ENCODE results near the gene LRFN5. TPM values are rescaled to one million over a fixed set of nuclear protein-coding genes. Genes with fewer than 3 reads are reported as not detected.
"Not testable (repeated sequence)": the region's sequence is repeated elsewhere in the genome, so short reads cannot be mapped to it uniquely, and the experiment has no call there.

Gene LRFN5
- total RNA-seq (2021; ENCODE audit: unreplicated experiment) (9.8 TPM), Bru-seq, nascent RNA (percentile 67 among the genes with signal in this experiment), BruChase-seq, experiment 1, labeled RNA remaining after a 2-hour chase (percentile 73 among the genes with signal in this experiment), BruChase-seq, experiment 2, labeled RNA remaining after a 6-hour chase (percentile 59 among the genes with signal in this experiment)
- 10.2 TPM for polyA plus RNA-seq (2012; ENCODE audit: insufficient read length)
- long read RNA-seq, partial matches to known transcripts = 5 of 14 reads
- long read RNA-seq, other reads (novel, unspliced or antisense) = 5 of 14 reads

DNA sequence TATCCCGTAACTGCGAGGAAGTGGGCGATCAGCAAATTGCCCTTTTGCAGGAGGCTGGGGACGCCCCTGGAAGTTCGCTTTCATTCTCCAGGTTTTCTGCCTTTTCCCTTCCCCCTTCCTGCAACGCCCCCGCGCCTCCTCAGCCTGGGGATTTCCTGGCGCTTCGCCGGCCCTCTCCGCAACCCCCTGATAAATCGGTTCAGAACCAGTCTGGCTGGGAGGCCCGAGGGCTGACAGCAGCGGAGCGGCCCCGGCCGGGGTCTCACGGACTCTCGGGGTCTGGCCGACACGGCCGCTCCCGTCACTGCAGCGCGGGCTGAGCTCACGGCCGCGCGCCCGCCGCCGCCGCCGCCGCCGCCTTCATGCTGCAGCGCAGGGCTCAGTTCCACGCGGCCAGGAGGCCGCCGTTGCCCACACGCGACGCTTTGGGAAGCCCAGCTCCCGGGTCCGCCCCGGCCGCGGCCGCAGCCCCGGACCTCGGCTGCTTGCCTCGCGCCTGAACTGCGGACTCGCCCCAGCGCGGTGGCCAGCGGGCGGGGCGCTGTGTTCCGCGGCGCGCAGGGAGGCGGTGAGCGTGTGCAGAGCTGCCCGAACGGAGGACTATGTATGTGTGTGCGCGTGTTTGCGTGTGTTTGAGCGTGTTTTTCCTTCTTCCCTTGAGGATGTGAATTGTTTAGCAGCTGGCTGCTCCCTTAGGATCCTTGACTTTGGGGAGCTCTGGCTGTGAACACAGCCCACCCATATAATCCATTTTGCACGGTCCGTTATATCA is at the start of gene LRFN5:
TSS of gene LRFN5 (plus strand) at position 345 of the 772 bp plus-strand sequence.
- Histone ChIP-seq H3K4me3 (ENCODE audit: low read depth in 2 of 2, low read length in 2 of 2) (peak within 1 kb of the TSS; percentile 62 to 84), H3K9me3 (ENCODE audit: control insufficient read depth, insufficient read depth, low read depth, low read length) (no peaks in the 10 kb centered on the region), H3K36me3 (ENCODE audit: control insufficient read depth, insufficient read depth, low read length) (no peaks in the 10 kb centered on the region), H3K27me3 (ENCODE audit: control insufficient read depth, insufficient read depth, low read length) (no peaks in the 10 kb centered on the region), H3K4me1 (ENCODE audit: control insufficient read depth, insufficient read depth, low read length) (peaks cover 9% of the 10 kb centered on the region), H3K27ac (ENCODE audit: low read length) (peak within 1 kb of the TSS; percentile 95)
- intact Hi-C loops (cut with micrococcal nuclease; ENCODE audit: unreplicated experiment) (loop anchor here (10.0 kb wide), 3 partner anchors 178 to 588 kb away; no protein-coding TSS in a partner anchor), in situ Hi-C loops (cut with HindIII; ENCODE audit: low pct_unique_long_range_greater_than_20kb, low sequenced_read_pairs) (no loop called here)
- DNase-seq (ENCODE audit: low read depth, low spot score) (no peak), ATAC-seq (peak; percentile 67)
- 0 out of 2 replicates have a peak, but pooled peaks have one; percentile 39 for TF ChIP-seq SIN3A (IDR thresholded peaks at IDR 0.05; ENCODE audit: borderline replicate concordance, insufficient read depth, low read depth, low read length)
- TF ChIP-seq, protein P1, sequence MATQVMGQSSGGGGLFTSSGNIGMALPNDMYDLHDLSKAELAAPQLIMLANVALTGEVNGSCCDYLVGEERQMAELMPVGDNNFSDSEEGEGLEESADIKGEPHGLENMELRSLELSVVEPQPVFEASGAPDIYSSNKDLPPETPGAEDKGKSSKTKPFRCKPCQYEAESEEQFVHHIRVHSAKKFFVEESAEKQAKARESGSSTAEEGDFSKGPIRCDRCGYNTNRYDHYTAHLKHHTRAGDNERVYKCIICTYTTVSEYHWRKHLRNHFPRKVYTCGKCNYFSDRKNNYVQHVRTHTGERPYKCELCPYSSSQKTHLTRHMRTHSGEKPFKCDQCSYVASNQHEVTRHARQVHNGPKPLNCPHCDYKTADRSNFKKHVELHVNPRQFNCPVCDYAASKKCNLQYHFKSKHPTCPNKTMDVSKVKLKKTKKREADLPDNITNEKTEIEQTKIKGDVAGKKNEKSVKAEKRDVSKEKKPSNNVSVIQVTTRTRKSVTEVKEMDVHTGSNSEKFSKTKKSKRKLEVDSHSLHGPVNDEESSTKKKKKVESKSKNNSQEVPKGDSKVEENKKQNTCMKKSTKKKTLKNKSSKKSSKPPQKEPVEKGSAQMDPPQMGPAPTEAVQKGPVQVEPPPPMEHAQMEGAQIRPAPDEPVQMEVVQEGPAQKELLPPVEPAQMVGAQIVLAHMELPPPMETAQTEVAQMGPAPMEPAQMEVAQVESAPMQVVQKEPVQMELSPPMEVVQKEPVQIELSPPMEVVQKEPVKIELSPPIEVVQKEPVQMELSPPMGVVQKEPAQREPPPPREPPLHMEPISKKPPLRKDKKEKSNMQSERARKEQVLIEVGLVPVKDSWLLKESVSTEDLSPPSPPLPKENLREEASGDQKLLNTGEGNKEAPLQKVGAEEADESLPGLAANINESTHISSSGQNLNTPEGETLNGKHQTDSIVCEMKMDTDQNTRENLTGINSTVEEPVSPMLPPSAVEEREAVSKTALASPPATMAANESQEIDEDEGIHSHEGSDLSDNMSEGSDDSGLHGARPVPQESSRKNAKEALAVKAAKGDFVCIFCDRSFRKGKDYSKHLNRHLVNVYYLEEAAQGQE (IDR thresholded peaks at IDR 0.05; ENCODE audit: insufficient read depth in 1 of 2, low read depth in 2 of 2, low read length in 1 of 2) = no peak
- CTCF ChIA-PET = no interaction called here
- POLR2A ChIA-PET = no interaction called here
- BruUV-seq (replicated peaks) = no TSS peak

DNA sequence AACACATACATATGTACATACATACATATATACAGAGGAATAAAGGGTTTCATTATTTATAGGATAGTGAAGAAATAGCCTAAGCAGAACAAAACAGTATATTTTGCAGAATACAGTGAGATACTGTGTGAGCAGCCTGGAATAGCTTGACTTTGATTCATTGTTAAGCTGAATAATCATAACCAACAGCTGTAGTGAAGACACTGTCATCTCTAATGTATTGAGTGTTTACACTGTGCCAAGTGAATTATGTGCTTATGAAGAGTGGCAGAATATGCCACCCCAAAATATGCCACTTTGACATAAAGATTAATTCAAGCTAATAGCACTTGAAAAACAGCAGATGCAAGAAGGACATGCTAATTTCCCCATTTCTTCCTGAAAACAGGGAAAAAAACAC is 48.2 kb upstream of the LRFN5 start:
- BruUV-seq (replicated peaks) = no TSS peak
- Histone ChIP-seq H3K4me3 (ENCODE audit: low read depth in 2 of 2, low read length in 2 of 2) (no peak overlapping the region), H3K27me3 (ENCODE audit: control insufficient read depth, insufficient read depth, low read length) (no peaks in the 10 kb centered on the region), H3K9me3 (ENCODE audit: control insufficient read depth, insufficient read depth, low read depth, low read length) (no peaks in the 10 kb centered on the region), H3K36me3 (ENCODE audit: control insufficient read depth, insufficient read depth, low read length) (no peaks in the 10 kb centered on the region), H3K4me1 (ENCODE audit: control insufficient read depth, insufficient read depth, low read length) (no peaks in the 10 kb centered on the region), H3K27ac (ENCODE audit: low read length) (no peak overlapping the region)
- POLR2A ChIA-PET = no interaction called here
- in situ Hi-C loops (cut with HindIII; ENCODE audit: low pct_unique_long_range_greater_than_20kb, low sequenced_read_pairs) (no loop called here), intact Hi-C loops (cut with micrococcal nuclease; ENCODE audit: unreplicated experiment) (no loop called here)
- CTCF ChIA-PET = no interaction called here
- TF ChIP-seq, protein P1 (IDR thresholded peaks at IDR 0.05; ENCODE audit: insufficient read depth in 1 of 2, low read depth in 2 of 2, low read length in 1 of 2) = no peak
- TF ChIP-seq POLR2AphosphoS5 (IDR thresholded peaks at IDR 0.05; ENCODE audit: low read depth, low read length) (no peak), TCF7L2 (IDR thresholded peaks at IDR 0.05; ENCODE audit: low read depth, low read length) (no peak), SIN3A (IDR thresholded peaks at IDR 0.05; ENCODE audit: borderline replicate concordance, insufficient read depth, low read depth, low read length) (no peak)
- ATAC-seq = no peak
- DNase-seq (ENCODE audit: low read depth, low spot score) = no peak

DNA sequence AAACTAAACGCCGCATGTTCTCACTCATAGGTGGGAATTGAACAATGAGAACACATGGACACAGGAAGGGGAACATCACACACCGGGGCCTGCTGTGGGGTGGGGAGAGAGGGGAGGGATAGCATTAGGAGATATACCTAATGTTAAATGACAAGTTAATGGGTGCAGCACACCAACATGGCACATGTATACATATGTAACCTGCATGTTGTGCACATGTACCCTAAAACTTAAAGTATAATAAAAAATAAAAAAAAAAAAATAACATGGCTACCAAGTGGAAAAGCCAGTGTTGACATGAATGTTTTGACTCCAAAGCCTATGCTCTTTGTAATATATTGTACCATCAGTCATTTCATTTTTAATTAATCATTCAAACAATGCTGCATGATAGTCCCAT is 39.8 kb upstream of the LRFN5 start:
- H3K4me1 ChIP-seq (ENCODE audit: control insufficient read depth, insufficient read depth, low read length); DNase-seq (ENCODE audit: low read depth, low spot score); BruUV-seq (replicated peaks); H3K4me3 ChIP-seq (ENCODE audit: low read depth in 2 of 2, low read length in 2 of 2); H3K27ac ChIP-seq (ENCODE audit: low read length); H3K27me3 ChIP-seq (ENCODE audit: control insufficient read depth, insufficient read depth, low read length); CTCF ChIA-PET; in situ Hi-C loops (cut with HindIII; ENCODE audit: low pct_unique_long_range_greater_than_20kb, low sequenced_read_pairs); POLR2A ChIA-PET; H3K9me3 ChIP-seq (ENCODE audit: control insufficient read depth, insufficient read depth, low read depth, low read length); H3K36me3 ChIP-seq (ENCODE audit: control insufficient read depth, insufficient read depth, low read length); intact Hi-C loops (cut with micrococcal nuclease; ENCODE audit: unreplicated experiment); ATAC-seq: not testable (repeated sequence)

All from Panc1 (cell line).